Keratinocyte (primary cell): Measurements from ENCODE around the gene HAND2. TPM values are rescaled to one million over a fixed set of nuclear protein-coding genes. Genes with fewer than 3 reads are reported as not detected.

Experiments used
- DNase-seq: peaks from one replicate; pipeline ENCODE4 v3.0.0-alpha.2; 2011; ENCODE audit warnings: low read depth, missing footprints, low spot score
- FAIRE-seq: peaks from 2 replicates; lab custom pipeline; 2011; peaks lifted over from hg19 to GRCh38; lab: Jason Lieb, UNC
- H2AFZ ChIP-seq: 2 replicates; pipeline ENCODE4 v1.6.0; 2012; ENCODE audit warnings: low read length, control low read depth, inconsistent platforms; ENCODE audit not compliant: control insufficient read depth
- H3K27ac ChIP-seq: 2 replicates; pipeline ENCODE4 v1.5.1; 2011; ENCODE audit warnings: low read length; ENCODE audit not compliant: control insufficient read depth, insufficient read depth
- H3K27me3 ChIP-seq: 3 replicates; pipeline ENCODE4 v1.6.0; 2011; ENCODE audit warnings: low read length; ENCODE audit not compliant: control insufficient read depth, insufficient read depth; ENCODE audit errors: extremely low read depth
- H3K36me3 ChIP-seq, 2 experiments: 2 replicates in 1 of 2; 3 replicates in 1 of 2; pipeline ENCODE4 v1.5.1; 2011; ENCODE audit warnings: low read length in 2 of 2, mild to moderate bottlenecking in 1 of 2; ENCODE audit not compliant: control insufficient read depth in 2 of 2, insufficient read depth in 2 of 2; ENCODE audit errors: extremely low read depth in 1 of 2
- H3K4me1 ChIP-seq: 3 replicates; pipeline ENCODE4 v1.5.1; 2011; ENCODE audit warnings: low read length; ENCODE audit not compliant: control insufficient read depth, insufficient read depth; ENCODE audit errors: extremely low read depth
- H3K4me2 ChIP-seq: 3 replicates; pipeline ENCODE4 v1.6.0; 2011; ENCODE audit warnings: low read depth, low read length; ENCODE audit not compliant: control insufficient read depth, insufficient read depth; ENCODE audit errors: extremely low read depth
- H3K4me3 ChIP-seq, 3 experiments: fragments of 200-600 bp in 1 of 3; sonication (generic) in 1 of 3; 2 replicates in 2 of 3; 3 replicates in 1 of 3; pipeline ENCODE4 v1.5.1; 2011 to 2016; ENCODE audit warnings: low read length in 3 of 3, mild to moderate bottlenecking in 3 of 3, control low read depth in 2 of 3, inconsistent platforms in 1 of 3, low read depth in 1 of 3, mixed read lengths in 1 of 3, mixed run types in 1 of 3, moderate library complexity in 1 of 3; ENCODE audit not compliant: control insufficient read depth in 2 of 3, insufficient read depth in 2 of 3; ENCODE audit errors: extremely low read depth in 1 of 3
- H3K79me2 ChIP-seq: 2 replicates; pipeline ENCODE4 v1.6.0; 2012; ENCODE audit warnings: low read length; ENCODE audit not compliant: control insufficient read depth, insufficient read depth
- H3K9ac ChIP-seq: 3 replicates; pipeline ENCODE4 v1.6.0; 2011; ENCODE audit warnings: low read length; ENCODE audit not compliant: control insufficient read depth, insufficient read depth; ENCODE audit errors: extremely low read depth
- H3K9me1 ChIP-seq: 3 replicates; pipeline ENCODE4 v1.6.0; 2011; ENCODE audit warnings: low read length; ENCODE audit not compliant: control insufficient read depth, insufficient read depth; ENCODE audit errors: extremely low read depth
- H3K9me3 ChIP-seq: 2 replicates; pipeline ENCODE4 v1.5.1; 2012; ENCODE audit warnings: low read depth, low read length; ENCODE audit not compliant: control insufficient read depth
- H4K20me1 ChIP-seq: 3 replicates; pipeline ENCODE4 v1.6.0; 2011; ENCODE audit warnings: low read length; ENCODE audit not compliant: control insufficient read depth, insufficient read depth; ENCODE audit errors: extremely low read depth
- CTCF ChIP-seq, 3 experiments: IDR thresholded peaks in 1 of 3; conservative IDR thresholded peaks in 1 of 3; optimal IDR thresholded peaks in 1 of 3; 2 replicates in 2 of 3; 3 replicates in 1 of 3; pipeline versions ENCODE3 to v1.5.1; 2011; ENCODE audit warnings: low read length in 3 of 3, mild to moderate bottlenecking in 3 of 3, moderate library complexity in 2 of 3, control low read depth in 1 of 3, inconsistent platforms in 1 of 3; ENCODE audit not compliant: insufficient read depth in 2 of 3; ENCODE audit errors: extremely low read depth in 1 of 3
- EZH2 ChIP-seq: IDR thresholded peaks from one replicate; pipeline ENCODE4 v1.6.1; 2012; ENCODE audit warnings: inconsistent platforms, mild to moderate bottlenecking, low read length, moderate library complexity
- dilution Hi-C: fragments of 300-500 bp; cut with MboI; formaldehyde crosslinking; loops from one replicate; pipeline ENCODE4 v1.7.0; 2020; ENCODE audit warnings: low sequenced_read_pairs; ENCODE audit not compliant: extremely low pct_ligation_motif_present
- polyA plus RNA-seq, 5 experiments: library from polyadenylated mRNA; depleted of rRNA in 3 of 5; stranded (reverse) in 3 of 5; stranded (forward) in 1 of 5; unstranded in 1 of 5; fragments of >200 nt; gene quantifications; 1 replicate in 1 of 5; 2 replicates in 3 of 5; 3 replicates in 1 of 5; pipeline versions ENCODE4 v1.2.1 to v1.2.3, GENCODE V29; 2011 to 2012; ENCODE audit warnings: missing spikeins in 2 of 5, low read depth in 1 of 5, low replicate concordance in 1 of 5

The HAND2 gene
- polyA plus RNA-seq, 1 donor (not counting 4 experiments of a cell fraction or from before 2014, with no cell fraction given), result not detected

GRCh38 chr4:173524218-173525117 is 5.6 kb downstream of the HAND2 start:
- H3K4me2 ChIP-seq, result no peak overlapping the region
- no peaks in the 10 kb centered on the region for H3K79me2 ChIP-seq
- DNase-seq (no peak), FAIRE-seq (no peak)
- H2AFZ ChIP-seq, result no peak overlapping the region
- H3K27me3 ChIP-seq, result peaks cover 98% of the 10 kb centered on the region
- peaks cover 10% of the 10 kb centered on the region for H3K9me3 ChIP-seq
- TF ChIP-seq CTCF (optimal IDR thresholded peaks at IDR 0.05 in 1 of 3, IDR thresholded peaks at IDR 0.05 in 1 of 3, conservative IDR thresholded peaks at IDR 0.05 in 1 of 3; ENCODE audit: extremely low read depth in 1 of 3, insufficient read depth in 2 of 3, low read length in 3 of 3) (no peak), EZH2 (no peak)
- no peak overlapping the region for H3K4me3 ChIP-seq
- H3K9ac ChIP-seq, result no peak overlapping the region
- no peaks in the 10 kb centered on the region for H3K36me3 ChIP-seq
- no peak overlapping the region for H3K27ac ChIP-seq
- H3K9me1 ChIP-seq, result no peaks in the 10 kb centered on the region
- dilution Hi-C loops, result no loop called here
- H4K20me1 ChIP-seq, result no peaks in the 10 kb centered on the region
- H3K4me1 ChIP-seq, result peaks cover 3% of the 10 kb centered on the region

- dilution Hi-C loops, result no loop called here
- Histone ChIP-seq H3K4me1 (peaks cover 3% of the 10 kb centered on the region), H3K4me2 (peak overlapping the region; percentile 77), H3K4me3 (peak overlapping the region in 1 of 3 experiments; percentile 45), H3K27ac (no peak overlapping the region), H3K9me1 (no peaks in the 10 kb centered on the region), H3K9ac (no peak overlapping the region), H3K36me3 (no peaks in the 10 kb centered on the region), H4K20me1 (no peaks in the 10 kb centered on the region), H3K27me3 (peaks cover 99% of the 10 kb centered on the region), H2AFZ (no peak overlapping the region), H3K9me3 (peaks cover 10% of the 10 kb centered on the region), H3K79me2 (no peaks in the 10 kb centered on the region)
- no peak for FAIRE-seq
- TF ChIP-seq CTCF (optimal IDR thresholded peaks at IDR 0.05 in 1 of 3, IDR thresholded peaks at IDR 0.05 in 1 of 3, conservative IDR thresholded peaks at IDR 0.05 in 1 of 3; ENCODE audit: extremely low read depth in 1 of 3, insufficient read depth in 2 of 3, low read length in 3 of 3) (no peak), EZH2 (no peak)
- DNase-seq, result no peak
Observed at GRCh38 chr4:173522951-173523395, 7.1 kb downstream of the HAND2 start.
